GM20431 (cell line): ENCODE measurements around the gene KLF1.

ENCODE experiments used
- in situ Hi-C: fragments of 300-500 bp; cut with MseI, MboI; formaldehyde crosslinking; loops from one replicate; pipeline ENCODE4 v1.15.0; 2020; ENCODE audit warnings: low sequenced_read_pairs; ENCODE audit not compliant: unreplicated experiment

The KLF1 gene

DNA sequence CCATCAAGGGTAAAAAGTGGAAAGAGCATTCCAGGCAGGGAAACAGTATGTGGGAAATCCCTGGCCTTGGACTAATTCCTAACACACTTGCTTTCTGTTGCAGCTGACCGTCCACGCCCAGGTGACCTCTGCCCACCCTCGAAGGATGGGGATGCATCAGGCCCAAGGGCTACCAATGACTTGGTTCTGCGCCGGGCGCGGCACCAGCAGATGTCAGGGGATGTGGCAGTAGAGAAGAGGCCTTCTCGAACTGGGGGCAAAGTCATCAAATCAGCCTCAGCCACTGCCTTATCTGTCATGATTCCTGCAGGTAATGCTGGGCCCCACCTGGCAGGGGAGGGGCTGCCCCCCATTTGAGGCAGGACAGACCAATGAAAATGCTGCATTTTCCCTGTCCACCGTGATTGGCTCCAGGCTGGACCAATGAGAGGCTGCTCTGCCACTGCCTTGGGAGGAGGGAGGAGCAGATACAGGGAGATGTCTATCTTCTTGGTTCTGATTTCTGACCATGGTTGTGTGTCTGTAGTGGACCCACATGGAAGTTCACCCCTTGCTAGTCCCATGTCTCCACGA, 18.4 kb downstream of the KLF1 start:
- in situ Hi-C loops = no loop called here

- in situ Hi-C loops = no loop called here
Observed at GRCh38 chr19:12867120-12868099, 19.6 kb downstream of the KLF1 start.

GRCh38 chr19:12866416-12867119, 20.4 kb downstream of the KLF1 start:
- in situ Hi-C loops = no loop called here

GRCh38 chr19:12865746-12866415, 21.1 kb downstream of the KLF1 start:
- in situ Hi-C loops = no loop called here

DNA sequence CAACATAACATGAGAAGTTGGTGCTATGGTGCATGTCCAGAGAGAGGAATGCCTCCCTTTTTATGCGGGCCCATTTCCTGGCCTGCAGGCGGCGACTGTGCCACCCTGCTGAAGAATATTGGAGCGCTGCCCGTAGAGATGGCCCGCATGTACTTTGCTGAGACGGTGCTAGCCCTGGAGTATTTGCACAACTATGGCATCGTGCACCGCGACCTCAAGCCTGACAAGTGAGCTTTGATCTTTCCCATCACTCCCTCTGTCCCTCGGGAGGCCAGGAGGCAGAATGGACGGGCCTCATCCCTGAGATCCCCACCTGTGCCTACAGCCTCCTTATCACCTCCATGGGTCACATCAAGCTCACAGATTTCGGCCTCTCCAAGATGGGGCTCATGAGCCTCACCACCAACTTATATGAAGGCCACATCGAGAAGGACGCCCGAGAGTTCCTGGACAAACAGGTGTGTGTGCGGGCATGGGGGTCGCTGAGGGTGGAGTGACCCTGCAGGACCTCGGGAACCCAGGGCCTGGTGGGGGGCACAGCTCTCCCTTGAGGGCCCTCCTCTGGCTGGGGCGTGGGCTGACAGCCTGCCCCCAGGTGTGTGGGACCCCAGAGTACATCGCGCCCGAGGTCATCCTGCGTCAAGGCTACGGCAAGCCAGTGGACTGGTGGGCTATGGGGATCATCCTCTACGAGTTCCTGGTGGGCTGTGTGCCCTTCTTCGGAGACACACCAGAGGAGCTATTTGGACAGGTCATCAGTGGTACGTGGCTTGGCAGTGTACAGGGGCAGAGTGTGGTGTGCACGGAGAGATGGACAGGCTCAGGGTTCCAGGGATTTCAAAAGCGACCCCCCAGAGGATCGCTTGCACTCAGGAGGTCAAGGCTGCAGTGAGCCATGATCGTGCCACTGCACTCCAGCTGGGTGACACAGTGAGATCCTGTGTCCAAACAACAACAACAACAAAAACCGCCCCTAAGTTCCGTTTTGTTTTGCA, 22.0 kb downstream of the KLF1 start:
- in situ Hi-C loops = no loop called here

DNA sequence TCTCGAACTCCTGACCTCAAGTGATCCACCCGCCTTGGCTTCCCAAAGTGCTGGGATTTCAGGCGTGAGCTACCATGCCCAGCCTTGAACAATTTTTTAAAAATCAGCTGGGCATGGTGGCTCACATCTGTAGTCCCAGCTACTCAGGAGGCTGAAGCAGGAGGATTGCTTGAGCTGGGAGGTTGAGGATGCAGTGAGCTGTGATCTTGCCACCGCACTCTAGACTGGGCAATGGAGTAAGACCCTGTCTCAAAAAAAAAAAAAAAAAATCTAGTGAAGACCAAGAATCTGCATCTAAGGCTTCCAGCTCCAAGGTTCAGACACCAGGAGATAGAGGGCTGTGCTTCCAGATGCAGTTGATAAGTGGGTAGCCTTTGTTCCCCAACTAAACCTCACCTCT, 22.9 kb downstream of the KLF1 start:
- in situ Hi-C loops = no loop called here

DNA sequence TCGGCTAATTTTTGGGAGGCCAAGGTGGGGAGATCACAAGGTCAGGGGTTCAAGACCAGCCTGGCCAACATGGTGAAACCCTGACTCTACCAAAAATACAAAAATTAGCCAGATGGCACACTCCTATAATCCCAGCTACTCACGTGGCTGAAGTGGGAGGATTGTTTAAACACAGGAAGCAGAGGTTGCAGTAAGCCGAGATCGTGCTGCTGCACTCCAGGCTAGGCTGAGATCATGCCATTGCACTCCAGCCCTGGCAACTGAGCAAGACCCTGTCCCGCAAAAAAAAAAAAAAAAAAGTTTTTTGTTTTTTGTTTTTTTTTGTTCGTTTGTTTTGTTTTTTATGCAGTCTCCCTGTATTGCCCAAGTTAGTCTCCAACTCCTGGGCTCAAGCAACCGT, 27.5 kb downstream of the KLF1 start:
- in situ Hi-C loops = no loop called here

- in situ Hi-C loops = no loop called here
Observed at GRCh38 chr19:12858041-12858928, 28.7 kb downstream of the KLF1 start.

DNA sequence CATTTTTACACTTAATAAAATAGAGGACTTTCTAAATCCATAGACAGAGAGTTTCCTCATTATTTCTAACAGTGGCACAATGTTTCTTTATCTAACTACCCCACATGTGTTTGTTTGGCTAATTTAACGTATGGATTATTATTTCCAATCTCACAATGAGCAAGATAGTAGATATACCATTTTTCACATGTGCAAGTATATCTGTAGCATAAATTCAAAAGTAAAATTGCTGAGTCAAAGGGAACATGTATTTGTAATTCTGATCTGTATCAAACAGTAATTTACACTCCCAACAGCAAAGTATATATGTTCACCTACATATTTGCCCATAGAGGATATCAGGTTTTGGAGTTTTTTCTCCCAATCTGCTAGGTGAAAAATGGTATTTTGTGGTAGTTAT, 30.3 kb downstream of the KLF1 start:
- in situ Hi-C loops = no loop called here

GRCh38 chr19:12847159-12848139, 39.6 kb downstream of the KLF1 start:
- in situ Hi-C loops = loop anchor here (10.0 kb wide), 1 partner anchor 93 kb away; the partner anchor contains the start of gene BEST2

- in situ Hi-C loops = loop anchor here (10.0 kb wide), 1 partner anchor 92 kb away; the partner anchor contains the start of gene BEST2
Observed at GRCh38 chr19:12846613-12847012, 40.4 kb downstream of the KLF1 start.

DNA sequence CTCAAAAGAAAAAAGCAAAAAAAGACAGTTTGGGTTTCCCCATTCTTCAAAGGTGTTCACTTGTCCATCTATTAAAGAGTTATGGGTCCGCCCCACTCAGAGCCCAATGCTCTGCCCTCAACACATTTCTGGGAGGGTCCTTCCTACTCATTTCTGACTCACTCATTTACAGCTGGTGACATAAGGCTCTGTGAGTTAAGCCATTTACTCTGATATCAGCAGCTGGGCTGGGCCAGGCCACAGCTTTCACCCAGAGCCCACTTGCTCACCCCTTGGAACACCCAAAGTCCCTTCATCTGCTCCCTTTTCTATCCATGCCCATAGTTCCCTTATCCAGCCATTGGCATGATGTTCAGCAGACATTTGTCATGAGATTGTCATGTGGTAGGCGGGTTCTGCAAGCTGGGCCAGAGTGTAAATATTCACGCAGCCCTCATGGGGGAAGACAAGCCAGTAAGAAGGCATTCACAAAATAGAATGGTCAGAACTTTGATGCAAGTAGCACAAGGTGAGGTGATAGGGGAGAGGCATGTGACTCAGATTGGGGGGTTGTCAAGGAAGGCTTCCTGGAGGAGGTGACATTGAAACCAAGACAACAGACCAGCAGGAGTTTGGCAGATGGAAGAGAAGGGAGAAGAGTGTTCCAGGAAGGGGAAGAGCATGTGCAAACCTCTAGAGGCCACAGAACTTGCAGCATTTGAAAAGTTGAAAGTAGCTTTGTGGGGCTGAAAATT, 42.8 kb downstream of the KLF1 start:
- in situ Hi-C loops = loop anchor here (10.0 kb wide), 1 partner anchor 89 kb away; the partner anchor contains the start of gene BEST2

GRCh38 chr19:12843328-12843727, 43.7 kb downstream of the KLF1 start:
- in situ Hi-C loops = loop anchor here (10.0 kb wide), 1 partner anchor 89 kb away; the partner anchor contains the start of gene BEST2

DNA sequence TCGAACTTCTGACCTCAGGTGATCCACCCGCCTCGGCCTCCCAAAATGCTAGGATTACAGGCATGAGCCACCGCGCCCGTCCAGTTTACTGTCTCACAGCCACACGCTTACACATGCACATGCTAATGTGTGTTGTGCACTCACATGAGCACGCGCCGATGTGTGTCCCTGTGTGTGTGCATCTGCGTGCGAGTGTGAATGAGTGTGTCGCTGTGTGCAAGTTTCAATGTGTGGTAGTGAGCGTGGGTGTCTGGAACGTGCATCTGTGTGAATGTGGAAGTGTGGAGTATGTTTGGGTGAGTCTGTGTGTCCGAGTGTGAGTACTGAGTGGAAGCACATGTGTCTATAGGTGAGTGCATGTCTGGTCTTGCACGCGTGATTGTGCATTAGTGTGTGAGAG, 44.5 kb downstream of the KLF1 start:
- in situ Hi-C loops = loop anchor here (10.0 kb wide), 1 partner anchor 88 kb away; the partner anchor contains the start of gene BEST2

- in situ Hi-C loops = loop anchor here (10.0 kb wide), 1 partner anchor 86 kb away; the partner anchor contains the start of gene BEST2
Observed at GRCh38 chr19:12841094-12841493, 45.9 kb downstream of the KLF1 start.
